HepG2 (cell line): Measurements from ENCODE around the gene CAMSAP1. TPM values are rescaled to one million over a fixed set of nuclear protein-coding genes. Genes with fewer than 3 reads are reported as not detected.

ENCODE experiments used
- ATAC-seq: fragments of 200-7000 bp; cut with Tn5 transposase; 3 replicates; pipeline ENCODE4 v1.9.1; 2020; ENCODE audit warnings: mild to moderate bottlenecking, moderate library complexity
- BruUV-seq: library from RNA; stranded (reverse); fragments of 400-500 nt; replicated peaks from 2 replicates; lab custom pipeline; 2021; lab: Mats Ljungman, UMichigan
- CTCF ChIA-PET: fragments of 300-600 bp; formaldehyde crosslinking; extraction: SDS; loops from one replicate; lab custom pipeline; 2021; ENCODE audit warnings: low total read pairs, inconsistent platforms, low intra/inter-chr PET ratio; lab: Yijun Ruan, JAX
- POLR2A ChIA-PET: fragments of 350-600 bp; sonication (Branson Sonifier 250); formaldehyde crosslinking; loops from one replicate; lab custom pipeline; 2020; ENCODE audit warnings: antibody characterized with exemption, inconsistent platforms; lab: Yijun Ruan, JAX
- DNase-seq: peaks from one replicate; pipeline ENCODE4 v3.0.0-alpha.2; 2015; ENCODE audit warnings: low spot score
- FAIRE-seq: peaks from 3 replicates; lab custom pipeline; 2011; peaks lifted over from hg19 to GRCh38; lab: Jason Lieb, UNC
- H2AFZ ChIP-seq: one replicate; pipeline ENCODE4 v1.6.1; 2011; ENCODE audit warnings: low read length, inconsistent platforms
- H3K27ac ChIP-seq: fragments of 300-600 bp; 3 replicates; pipeline ENCODE4 v1.8.0; 2011; ENCODE audit warnings: mixed run types, mild to moderate bottlenecking, mixed read lengths, low read length, inconsistent platforms; ENCODE audit not compliant: insufficient read depth; ENCODE audit errors: extremely low read length
- H3K27me3 ChIP-seq, 2 experiments: fragments of 200-600 bp in 1 of 2; 2 replicates in 1 of 2; 3 replicates in 1 of 2; pipeline versions ENCODE4 v1.6.0 to v1.8.0; 2011; ENCODE audit warnings: low read length in 2 of 2, mild to moderate bottlenecking in 2 of 2, moderate library complexity in 2 of 2, inconsistent platforms in 1 of 2; ENCODE audit not compliant: insufficient read depth in 2 of 2, control insufficient read depth in 1 of 2
- H3K36me3 ChIP-seq, 2 experiments: fragments of 200-600 bp in 1 of 2; replicated peaks in 1 of 2; 2 replicates in 1 of 2; 3 replicates in 1 of 2; pipeline versions ENCODE4 v1.5.1 to v1.8.0; 2011; ENCODE audit warnings: low read length in 2 of 2, inconsistent platforms in 1 of 2; ENCODE audit not compliant: insufficient read depth in 2 of 2, control insufficient read depth in 1 of 2
- H3K4me1 ChIP-seq: 2 replicates; pipeline ENCODE4 v1.5.1; 2012; ENCODE audit warnings: low read length, inconsistent platforms; ENCODE audit not compliant: insufficient read depth
- H3K4me2 ChIP-seq: 2 replicates; pipeline ENCODE4 v1.6.0; 2011; ENCODE audit warnings: low read depth, low read length, inconsistent platforms
- H3K4me3 ChIP-seq, 3 experiments: fragments of 200-600 bp in 1 of 3; sonication (generic), shearing (Covaris generic) in 1 of 3; replicated peaks in 1 of 3; 2 replicates each; pipeline ENCODE4 v1.5.1; 2011 to 2016; ENCODE audit warnings: low read length in 3 of 3, inconsistent platforms in 2 of 3, low read depth in 2 of 3, mild to moderate bottlenecking in 2 of 3, control low read depth in 1 of 3, mixed read lengths in 1 of 3; ENCODE audit not compliant: insufficient read depth in 1 of 3
- H3K79me2 ChIP-seq: one replicate; pipeline ENCODE4 v1.6.1; 2011; ENCODE audit warnings: low read length, inconsistent platforms; ENCODE audit not compliant: insufficient read depth
- H3K9ac ChIP-seq: 2 replicates; pipeline ENCODE4 v1.6.0; 2011; ENCODE audit warnings: mild to moderate bottlenecking, low read depth, low read length, inconsistent platforms; ENCODE audit not compliant: insufficient read depth
- H3K9me3 ChIP-seq: 2 replicates; pipeline ENCODE4 v1.5.1; 2012; ENCODE audit warnings: mild to moderate bottlenecking, low read length
- H4K20me1 ChIP-seq: 2 replicates; pipeline ENCODE4 v1.6.0; 2011; ENCODE audit warnings: inconsistent platforms, mild to moderate bottlenecking, low read length, moderate library complexity; ENCODE audit not compliant: insufficient read depth
- KLF15 ChIP-seq: sonication (generic); formaldehyde crosslinking; IDR thresholded peaks from 2 replicates; pipeline ENCODE4 v1.8.1; 2023; ENCODE audit warnings: borderline replicate concordance, mild to moderate bottlenecking, inconsistent platforms, missing genetic modification reagents, mixed read lengths
- MIER2 ChIP-seq: IDR thresholded peaks from 2 replicates; pipeline ENCODE4 v1.6.1; 2016; ENCODE audit warnings: missing biosample characterization, missing genetic modification reagents
- MIER3 ChIP-seq: IDR thresholded peaks from 2 replicates; pipeline ENCODE4 v1.6.1; 2016; ENCODE audit warnings: missing compliant biosample characterization, borderline replicate concordance
- NRL ChIP-seq: sonication (generic); formaldehyde crosslinking; IDR thresholded peaks from 2 replicates; pipeline ENCODE4 v1.5.0; 2020; ENCODE audit warnings: missing genetic modification reagents, mild to moderate bottlenecking, moderate library complexity, borderline replicate concordance
- POLR2G ChIP-seq: fragments of 200-400 bp; formaldehyde crosslinking; IDR thresholded peaks from 2 replicates; pipeline ENCODE4 v1.6.1; 2018; ENCODE audit warnings: mild to moderate bottlenecking, low read depth, low read length, moderate library complexity
- SATB2 ChIP-seq: sonication (generic); formaldehyde crosslinking; IDR thresholded peaks from 2 replicates; pipeline ENCODE4 v1.5.0; 2020; ENCODE audit warnings: missing genetic modification reagents
- SMARCC2 ChIP-seq: fragments of 450-650 bp; IDR thresholded peaks from 2 replicates; pipeline ENCODE4 v1.6.1; 2017; ENCODE audit warnings: antibody characterized with exemption, mild to moderate bottlenecking
- SPEN ChIP-seq: sonication (generic); formaldehyde crosslinking; IDR thresholded peaks from 2 replicates; pipeline ENCODE4 v1.5.1; 2020; ENCODE audit warnings: low read depth, mild to moderate bottlenecking, missing genetic modification reagents
- ZNF703 ChIP-seq: sonication (generic); formaldehyde crosslinking; IDR thresholded peaks from 2 replicates; pipeline ENCODE4 v1.5.1; 2020; ENCODE audit warnings: missing genetic modification reagents, mild to moderate bottlenecking, moderate library complexity, borderline replicate concordance
- WGBS: methylation state at CpG from one replicate; pipeline ENCODE4 v1.1.6; 2017; ENCODE audit warnings: low lambda C conversion rate; 5-methylcytosine and 5-hydroxymethylcytosine counted together
- in situ Hi-C: cut with HindIII; loops from 2 replicates; pipeline ENCODE4 v1.10.0; 2017; ENCODE audit warnings: low pct_unique_long_range_greater_than_20kb; ENCODE audit not compliant: extremely low pct_ligation_motif_present
- intact Hi-C: fragments of 100-400 bp; cut with micrococcal nuclease; formaldehyde crosslinking; loops from one replicate; pipeline ENCODE4 v1.10.0; 2022; ENCODE audit not compliant: unreplicated experiment
- polyA plus RNA-seq, 8 experiments: library from polyadenylated mRNA; depleted of rRNA in 3 of 8; stranded (reverse) in 7 of 8; unstranded in 1 of 8; fragments of >200 nt; fragmentation: Illumina TruSeq in 4 of 8; extraction: Trizol in 4 of 8; gene quantifications; 2 replicates each; pipeline versions ENCODE4 v1.2.1 to v1.2.3, GENCODE V29; 2011 to 2016; ENCODE audit warnings: low read depth in 4 of 8, missing spikeins in 1 of 8, mixed read lengths in 1 of 8; ENCODE audit not compliant: insufficient read depth in 1 of 8
- total RNA-seq, 5 experiments: library from RNA; depleted of rRNA; stranded (reverse); fragments of >200 nt; fragmentation: Illumina TruSeq; extraction: Trizol; gene quantifications; 2 replicates each; pipeline ENCODE4 v1.2.3, GENCODE V29; 2016; ENCODE audit warnings: low read depth in 1 of 5
- TF ChIP-seq, protein P1 (sequence below): sonication (generic); formaldehyde crosslinking; IDR thresholded peaks from 2 replicates; pipeline ENCODE4 v1.4.0; 2020; ENCODE audit warnings: missing genetic modification reagents
- TF ChIP-seq, protein P2 (sequence below): sonication (generic); formaldehyde crosslinking; IDR thresholded peaks from 2 replicates; pipeline ENCODE4 v1.4.0; 2020; ENCODE audit warnings: mild to moderate bottlenecking, low read depth, missing genetic modification reagents
- TF ChIP-seq, protein P3 (sequence below): sonication (generic); formaldehyde crosslinking; IDR thresholded peaks from 2 replicates; pipeline ENCODE4 v1.9.0; 2021; ENCODE audit warnings: mild to moderate bottlenecking, missing genetic modification reagents

The CAMSAP1 gene
- total and polyA plus RNA-seq, 2 of the 13 experiments (the other 11 are each of a cell fraction or from before 2014, with no cell fraction given): 3.8 to 12.4 TPM

DNA sequence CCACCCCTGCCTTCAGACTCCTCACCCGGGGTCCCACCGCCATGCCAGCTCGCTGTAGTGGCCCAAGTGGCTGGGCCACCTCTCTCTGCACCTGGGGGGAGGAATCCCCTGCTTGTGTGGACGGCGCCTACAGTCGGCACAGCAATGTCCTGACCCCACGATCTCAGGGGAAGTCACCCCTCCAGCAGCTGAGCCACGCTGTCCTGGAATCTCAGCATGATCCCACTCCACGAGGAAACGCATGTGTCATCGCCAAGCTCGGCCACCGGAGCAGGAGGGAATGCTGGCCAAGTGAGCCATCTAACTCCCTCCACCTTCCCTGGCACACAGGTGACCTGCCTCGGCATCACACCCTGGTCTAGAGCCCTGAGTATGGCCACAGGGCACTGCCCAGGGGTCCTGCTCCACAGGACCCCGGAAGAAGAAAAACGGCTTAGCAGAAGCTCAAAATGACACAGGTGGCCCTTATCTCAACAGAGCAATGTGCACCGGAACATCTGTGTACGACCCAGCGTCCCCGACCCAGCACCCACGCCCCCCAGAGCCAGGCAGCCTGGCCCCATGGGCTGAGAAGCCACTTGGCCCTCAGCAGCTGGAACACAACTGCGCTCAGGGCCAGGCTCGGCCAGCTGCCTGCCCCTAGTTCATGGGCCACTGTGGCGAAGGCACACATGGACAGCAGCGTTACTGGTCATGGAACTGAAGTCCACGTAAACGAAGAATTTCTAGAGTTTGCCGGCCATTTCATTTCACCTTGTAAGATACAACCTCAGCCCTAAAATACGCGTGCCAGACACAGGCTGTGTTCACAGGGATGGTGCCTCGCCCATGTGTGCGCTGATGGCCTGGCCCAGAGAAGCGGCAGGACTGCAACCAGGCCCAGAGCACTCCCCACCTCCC lies 23.4 kb upstream of the CAMSAP1 start:
- WGBS: 98% methylated on average over 12 of the region's 33 CpGs
- H3K27me3 ChIP-seq: no peaks in the 10 kb centered on the region
- no peak overlapping the region for H3K4me2 ChIP-seq
- no peaks in the 10 kb centered on the region for H4K20me1 ChIP-seq
- ATAC-seq (no peak), DNase-seq (no peak), FAIRE-seq (no peak)
- no peak overlapping the region for H3K4me3 ChIP-seq
- intact Hi-C loops (no loop called here), in situ Hi-C loops (no loop called here)
- no peak overlapping the region for H3K27ac ChIP-seq
- POLR2A ChIA-PET: no interaction called here
- CTCF ChIA-PET: no interaction called here
- H3K36me3 ChIP-seq: peaks cover 7 to 26% of the 10 kb centered on the region in 2 experiments; a peak in 4 of 5 replicates
- H3K4me1 ChIP-seq: no peaks in the 10 kb centered on the region
- no peak overlapping the region for H3K9ac ChIP-seq
- H3K9me3 ChIP-seq: no peaks in the 10 kb centered on the region
- H2AFZ ChIP-seq: no peak overlapping the region
- no TSS peak for BruUV-seq
- no peaks in the 10 kb centered on the region for H3K79me2 ChIP-seq
- TF ChIP-seq MIER3 (no peak), KLF15 (CRISPR knock-in tag) (no peak), POLR2G (no peak), SATB2 (CRISPR knock-in tag) (no peak), SPEN (CRISPR knock-in tag) (no peak), SMARCC2 (no peak), NRL (CRISPR knock-in tag) (no peak), MIER2 (CRISPR knock-in tag) (no peak), ZNF703 (CRISPR knock-in tag) (no peak)
- TF ChIP-seq, protein P1, sequence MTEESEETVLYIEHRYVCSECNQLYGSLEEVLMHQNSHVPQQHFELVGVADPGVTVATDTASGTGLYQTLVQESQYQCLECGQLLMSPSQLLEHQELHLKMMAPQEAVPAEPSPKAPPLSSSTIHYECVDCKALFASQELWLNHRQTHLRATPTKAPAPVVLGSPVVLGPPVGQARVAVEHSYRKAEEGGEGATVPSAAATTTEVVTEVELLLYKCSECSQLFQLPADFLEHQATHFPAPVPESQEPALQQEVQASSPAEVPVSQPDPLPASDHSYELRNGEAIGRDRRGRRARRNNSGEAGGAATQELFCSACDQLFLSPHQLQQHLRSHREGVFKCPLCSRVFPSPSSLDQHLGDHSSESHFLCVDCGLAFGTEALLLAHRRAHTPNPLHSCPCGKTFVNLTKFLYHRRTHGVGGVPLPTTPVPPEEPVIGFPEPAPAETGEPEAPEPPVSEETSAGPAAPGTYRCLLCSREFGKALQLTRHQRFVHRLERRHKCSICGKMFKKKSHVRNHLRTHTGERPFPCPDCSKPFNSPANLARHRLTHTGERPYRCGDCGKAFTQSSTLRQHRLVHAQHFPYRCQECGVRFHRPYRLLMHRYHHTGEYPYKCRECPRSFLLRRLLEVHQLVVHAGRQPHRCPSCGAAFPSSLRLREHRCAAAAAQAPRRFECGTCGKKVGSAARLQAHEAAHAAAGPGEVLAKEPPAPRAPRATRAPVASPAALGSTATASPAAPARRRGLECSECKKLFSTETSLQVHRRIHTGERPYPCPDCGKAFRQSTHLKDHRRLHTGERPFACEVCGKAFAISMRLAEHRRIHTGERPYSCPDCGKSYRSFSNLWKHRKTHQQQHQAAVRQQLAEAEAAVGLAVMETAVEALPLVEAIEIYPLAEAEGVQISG (CRISPR knock-in tag): no peak
- TF ChIP-seq, protein P2, sequence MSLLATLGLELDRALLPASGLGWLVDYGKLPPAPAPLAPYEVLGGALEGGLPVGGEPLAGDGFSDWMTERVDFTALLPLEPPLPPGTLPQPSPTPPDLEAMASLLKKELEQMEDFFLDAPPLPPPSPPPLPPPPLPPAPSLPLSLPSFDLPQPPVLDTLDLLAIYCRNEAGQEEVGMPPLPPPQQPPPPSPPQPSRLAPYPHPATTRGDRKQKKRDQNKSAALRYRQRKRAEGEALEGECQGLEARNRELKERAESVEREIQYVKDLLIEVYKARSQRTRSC (CRISPR knock-in tag): no peak
- TF ChIP-seq, protein P3, sequence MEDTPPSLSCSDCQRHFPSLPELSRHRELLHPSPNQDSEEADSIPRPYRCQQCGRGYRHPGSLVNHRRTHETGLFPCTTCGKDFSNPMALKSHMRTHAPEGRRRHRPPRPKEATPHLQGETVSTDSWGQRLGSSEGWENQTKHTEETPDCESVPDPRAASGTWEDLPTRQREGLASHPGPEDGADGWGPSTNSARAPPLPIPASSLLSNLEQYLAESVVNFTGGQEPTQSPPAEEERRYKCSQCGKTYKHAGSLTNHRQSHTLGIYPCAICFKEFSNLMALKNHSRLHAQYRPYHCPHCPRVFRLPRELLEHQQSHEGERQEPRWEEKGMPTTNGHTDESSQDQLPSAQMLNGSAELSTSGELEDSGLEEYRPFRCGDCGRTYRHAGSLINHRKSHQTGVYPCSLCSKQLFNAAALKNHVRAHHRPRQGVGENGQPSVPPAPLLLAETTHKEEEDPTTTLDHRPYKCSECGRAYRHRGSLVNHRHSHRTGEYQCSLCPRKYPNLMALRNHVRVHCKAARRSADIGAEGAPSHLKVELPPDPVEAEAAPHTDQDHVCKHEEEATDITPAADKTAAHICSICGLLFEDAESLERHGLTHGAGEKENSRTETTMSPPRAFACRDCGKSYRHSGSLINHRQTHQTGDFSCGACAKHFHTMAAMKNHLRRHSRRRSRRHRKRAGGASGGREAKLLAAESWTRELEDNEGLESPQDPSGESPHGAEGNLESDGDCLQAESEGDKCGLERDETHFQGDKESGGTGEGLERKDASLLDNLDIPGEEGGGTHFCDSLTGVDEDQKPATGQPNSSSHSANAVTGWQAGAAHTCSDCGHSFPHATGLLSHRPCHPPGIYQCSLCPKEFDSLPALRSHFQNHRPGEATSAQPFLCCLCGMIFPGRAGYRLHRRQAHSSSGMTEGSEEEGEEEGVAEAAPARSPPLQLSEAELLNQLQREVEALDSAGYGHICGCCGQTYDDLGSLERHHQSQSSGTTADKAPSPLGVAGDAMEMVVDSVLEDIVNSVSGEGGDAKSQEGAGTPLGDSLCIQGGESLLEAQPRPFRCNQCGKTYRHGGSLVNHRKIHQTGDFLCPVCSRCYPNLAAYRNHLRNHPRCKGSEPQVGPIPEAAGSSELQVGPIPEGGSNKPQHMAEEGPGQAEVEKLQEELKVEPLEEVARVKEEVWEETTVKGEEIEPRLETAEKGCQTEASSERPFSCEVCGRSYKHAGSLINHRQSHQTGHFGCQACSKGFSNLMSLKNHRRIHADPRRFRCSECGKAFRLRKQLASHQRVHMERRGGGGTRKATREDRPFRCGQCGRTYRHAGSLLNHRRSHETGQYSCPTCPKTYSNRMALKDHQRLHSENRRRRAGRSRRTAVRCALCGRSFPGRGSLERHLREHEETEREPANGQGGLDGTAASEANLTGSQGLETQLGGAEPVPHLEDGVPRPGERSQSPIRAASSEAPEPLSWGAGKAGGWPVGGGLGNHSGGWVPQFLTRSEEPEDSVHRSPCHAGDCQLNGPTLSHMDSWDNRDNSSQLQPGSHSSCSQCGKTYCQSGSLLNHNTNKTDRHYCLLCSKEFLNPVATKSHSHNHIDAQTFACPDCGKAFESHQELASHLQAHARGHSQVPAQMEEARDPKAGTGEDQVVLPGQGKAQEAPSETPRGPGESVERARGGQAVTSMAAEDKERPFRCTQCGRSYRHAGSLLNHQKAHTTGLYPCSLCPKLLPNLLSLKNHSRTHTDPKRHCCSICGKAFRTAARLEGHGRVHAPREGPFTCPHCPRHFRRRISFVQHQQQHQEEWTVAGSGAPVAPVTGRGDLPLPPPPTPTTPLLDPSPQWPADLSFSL: no peak
